H1 (cell line): Measurements from ENCODE around the gene KIAA1671. TPM values are rescaled to one million over a fixed set of nuclear protein-coding genes. Genes with fewer than 3 reads are reported as not detected.

Experiments used
- CTCF ChIA-PET: fragments of 300-600 bp; sonication (Branson Sonifier 250); formaldehyde crosslinking; loops from one replicate; lab custom pipeline; 2021; ENCODE audit not compliant: partially characterized antibody; lab: Charles Lee
- POLR2A ChIA-PET: fragments of 300-600 bp; sonication (Branson Sonifier 250); formaldehyde crosslinking; loops from one replicate; lab custom pipeline; 2021; ENCODE audit warnings: inconsistent platforms; ENCODE audit not compliant: partially characterized antibody; lab: Charles Lee
- DNase-seq, 2 experiments: peaks; one replicate each; pipeline versions ENCODE4 v3.0.0 to v3.0.0-alpha.2; 2010 to 2022; ENCODE audit warnings: low spot score in 2 of 2, low read depth in 1 of 2, mixed read lengths in 1 of 2
- FAIRE-seq: peaks from 2 replicates; lab custom pipeline; 2011; peaks lifted over from hg19 to GRCh38; lab: Jason Lieb, UNC
- H2AFZ ChIP-seq: 2 replicates; pipeline ENCODE4 v1.8.1; 2012; ENCODE audit warnings: low read length, inconsistent platforms
- H2AK5ac ChIP-seq: 2 replicates; pipeline ENCODE4 v1.6.1; 2013; ENCODE audit warnings: low read depth, low read length
- H2BK120ac ChIP-seq: replicated peaks from 2 replicates; pipeline ENCODE3; 2013; ENCODE audit warnings: low read depth, low read length, inconsistent platforms
- H2BK12ac ChIP-seq: 2 replicates; pipeline ENCODE4 v1.6.1; 2013; ENCODE audit warnings: low read depth, low read length
- H2BK15ac ChIP-seq: 2 replicates; pipeline ENCODE4 v1.6.1; 2013; ENCODE audit warnings: low read length
- H2BK20ac ChIP-seq: 2 replicates; pipeline ENCODE4 v1.6.1; 2013; ENCODE audit warnings: low read length
- H2BK5ac ChIP-seq: 2 replicates; pipeline ENCODE4 v1.6.1; 2013; ENCODE audit warnings: low read depth, low read length
- H3K14ac ChIP-seq: 2 replicates; pipeline ENCODE4 v1.6.1; 2013; ENCODE audit warnings: inconsistent platforms; ENCODE audit not compliant: insufficient read length
- H3K18ac ChIP-seq: 2 replicates; pipeline ENCODE4 v1.6.1; 2013; ENCODE audit warnings: low read length; ENCODE audit errors: extremely low read depth
- H3K23ac ChIP-seq: 2 replicates; pipeline ENCODE4 v1.6.1; 2013; ENCODE audit warnings: inconsistent platforms; ENCODE audit not compliant: insufficient read length
- H3K23me2 ChIP-seq: 2 replicates; pipeline ENCODE4 v1.6.1; 2013; ENCODE audit warnings: low read depth, low read length
- H3K27ac ChIP-seq: 2 replicates; pipeline ENCODE4 v1.6.1; 2011; ENCODE audit warnings: low read depth, low read length, inconsistent platforms
- H3K27me3 ChIP-seq, 4 experiments: replicated peaks in 1 of 4; 1 replicate in 1 of 4; 2 replicates in 3 of 4; pipeline versions ENCODE4 v1.6.1 to v1.8.1; 2011 to 2013; ENCODE audit warnings: low read length in 3 of 4, mild to moderate bottlenecking in 3 of 4, inconsistent platforms in 2 of 4, mixed read lengths in 2 of 4, moderate library complexity in 1 of 4; ENCODE audit not compliant: control insufficient read depth in 3 of 4, insufficient read depth in 3 of 4; ENCODE audit errors: extremely low read depth in 1 of 4
- H3K36me3 ChIP-seq, 4 experiments: 2 replicates each; pipeline versions ENCODE4 v1.6.1 to v1.8.1; 2011 to 2013; ENCODE audit warnings: mild to moderate bottlenecking in 4 of 4, low read length in 3 of 4, moderate library complexity in 2 of 4, control low read depth in 1 of 4, inconsistent platforms in 1 of 4; ENCODE audit not compliant: insufficient read depth in 4 of 4, control insufficient read depth in 2 of 4
- H3K4ac ChIP-seq: replicated peaks from 2 replicates; pipeline ENCODE3; 2013; ENCODE audit warnings: low read length, low read depth, mixed read lengths, inconsistent platforms; ENCODE audit not compliant: insufficient read length
- H3K4me1 ChIP-seq, 4 experiments: replicated peaks in 1 of 4; 1 replicate in 1 of 4; 2 replicates in 3 of 4; pipeline versions ENCODE4 v1.6.1 to v1.8.1; 2011 to 2013; ENCODE audit warnings: low read length in 3 of 4, inconsistent platforms in 2 of 4, mixed read lengths in 1 of 4; ENCODE audit not compliant: insufficient read depth in 4 of 4, control insufficient read depth in 3 of 4
- H3K4me2 ChIP-seq, 2 experiments: 2 replicates each; pipeline versions ENCODE4 v1.6.1 to v1.8.1; 2011 to 2013; ENCODE audit warnings: low read depth in 2 of 2, low read length in 2 of 2, control low read depth in 1 of 2, inconsistent platforms in 1 of 2, mild to moderate bottlenecking in 1 of 2; ENCODE audit not compliant: insufficient read depth in 1 of 2
- H3K4me3 ChIP-seq, 4 experiments: fragments of 200-600, 300-600 bp in 1 of 4; sonication (generic), shearing (Covaris generic), sonication (Bioruptor Twin) in 1 of 4; 2 replicates each; pipeline versions ENCODE4 v1.5.1 to v1.8.1; 2011 to 2016; ENCODE audit warnings: low read length in 4 of 4, low read depth in 3 of 4, control low read depth in 2 of 4, inconsistent platforms in 2 of 4, mild to moderate bottlenecking in 2 of 4, mixed read lengths in 1 of 4, moderate library complexity in 1 of 4; ENCODE audit not compliant: insufficient read depth in 2 of 4; ENCODE audit errors: extremely low read depth in 1 of 4
- H3K56ac ChIP-seq: replicated peaks from 2 replicates; pipeline ENCODE3; 2013; ENCODE audit warnings: low read depth, mild to moderate bottlenecking, mixed read lengths, low read length, inconsistent platforms; ENCODE audit not compliant: insufficient read length
- H3K79me1 ChIP-seq: 2 replicates; pipeline ENCODE4 v1.6.1; 2013; ENCODE audit warnings: low read depth, low read length, control low read depth
- H3K79me2 ChIP-seq, 2 experiments: 2 replicates each; pipeline versions ENCODE4 v1.6.1 to v1.8.1; 2012 to 2013; ENCODE audit warnings: low read length in 2 of 2, mild to moderate bottlenecking in 2 of 2, inconsistent platforms in 1 of 2; ENCODE audit not compliant: insufficient read depth in 2 of 2, control insufficient read depth in 1 of 2
- H3K9ac ChIP-seq, 4 experiments: replicated peaks in 1 of 4; 1 replicate in 1 of 4; 2 replicates in 3 of 4; pipeline versions ENCODE4 v1.6.1 to v1.8.1; 2011 to 2013; ENCODE audit warnings: low read depth in 3 of 4, low read length in 3 of 4, control low read depth in 2 of 4, mild to moderate bottlenecking in 2 of 4, moderate library complexity in 2 of 4, inconsistent platforms in 1 of 4; ENCODE audit errors: extremely low read depth in 1 of 4
- H3K9me3 ChIP-seq, 2 experiments: 2 replicates each; pipeline versions ENCODE4 v1.6.1 to v1.8.1; 2012 to 2013; ENCODE audit warnings: mild to moderate bottlenecking in 2 of 2, moderate library complexity in 2 of 2, control low read depth in 1 of 2, inconsistent platforms in 1 of 2, low read depth in 1 of 2, low read length in 1 of 2, mixed read lengths in 1 of 2; ENCODE audit not compliant: insufficient read depth in 2 of 2
- H4K20me1 ChIP-seq, 2 experiments: replicated peaks in 1 of 2; 2 replicates each; pipeline versions ENCODE3 to v1.8.1; 2011 to 2013; ENCODE audit warnings: inconsistent platforms in 2 of 2, low read length in 2 of 2, mild to moderate bottlenecking in 1 of 2; ENCODE audit not compliant: insufficient read depth in 2 of 2, control insufficient read depth in 1 of 2
- H4K5ac ChIP-seq: 2 replicates; pipeline ENCODE4 v1.6.1; 2013; ENCODE audit warnings: low read length, low read depth, mixed read lengths, inconsistent platforms; ENCODE audit not compliant: insufficient read length
- H4K8ac ChIP-seq: 2 replicates; pipeline ENCODE4 v1.8.0; 2013; ENCODE audit warnings: mild to moderate bottlenecking, moderate library complexity, low read length, inconsistent platforms; ENCODE audit not compliant: insufficient read depth; ENCODE audit errors: extremely low read depth
- H4K91ac ChIP-seq: replicated peaks from 2 replicates; pipeline ENCODE3; 2013; ENCODE audit warnings: low read length, mixed read lengths, inconsistent platforms; ENCODE audit not compliant: insufficient read length
- CBX5 ChIP-seq: fragments of 300-800, 300-1000 bp; sonication (generic); IDR thresholded peaks from 2 replicates; pipeline ENCODE4 v1.7.1; 2016; ENCODE audit warnings: antibody characterized with exemption, low read length, low read depth
- CHD1 ChIP-seq: IDR thresholded peaks from 2 replicates; pipeline ENCODE4 v1.6.1; 2012; ENCODE audit warnings: low read depth, low read length, improper control_type of control experiment
- CTBP2 ChIP-seq: IDR thresholded peaks from 2 replicates; pipeline ENCODE4 v1.7.0; 2011; ENCODE audit warnings: borderline replicate concordance, mild to moderate bottlenecking, moderate library complexity, mixed read lengths, low read length; ENCODE audit not compliant: insufficient read depth, insufficient read length
- E2F6 ChIP-seq: IDR thresholded peaks from 2 replicates; pipeline ENCODE4 v1.6.1; 2012; ENCODE audit warnings: inconsistent platforms
- EP300 ChIP-seq, 2 experiments: IDR thresholded peaks; 1 replicate in 1 of 2; 2 replicates in 1 of 2; pipeline ENCODE4 v1.6.1; 2011 to 2012; ENCODE audit warnings: low read depth in 2 of 2, low read length in 2 of 2, mild to moderate bottlenecking in 2 of 2, borderline replicate concordance in 1 of 2, inconsistent platforms in 1 of 2, moderate library complexity in 1 of 2
- KDM5A ChIP-seq: fragments of 200-600 bp; IDR thresholded peaks from 2 replicates; pipeline ENCODE4 v1.7.1; 2012; ENCODE audit warnings: mild to moderate bottlenecking, low read length, inconsistent platforms, mixed read lengths
- MAX ChIP-seq: IDR thresholded peaks from 2 replicates; pipeline ENCODE4 v1.6.1; 2012; ENCODE audit warnings: inconsistent platforms
- RBBP5 ChIP-seq: IDR thresholded peaks from 2 replicates; pipeline ENCODE4 v1.7.1; 2012; ENCODE audit warnings: low read depth, mild to moderate bottlenecking, inconsistent platforms, low read length, moderate library complexity, borderline replicate concordance
- SIRT6 ChIP-seq: IDR thresholded peaks from one replicate; pipeline ENCODE4 v1.7.1; 2012; ENCODE audit warnings: low read length, inconsistent platforms
- TCF12 ChIP-seq: IDR thresholded peaks from 2 replicates; pipeline ENCODE4 v1.6.1; 2011; ENCODE audit warnings: low read depth, mild to moderate bottlenecking, low read length
- WGBS, 2 experiments: shearing (Covaris generic) in 1 of 2; methylation state at CpG; one replicate each; pipeline versions ENCODE4 v1.1.6 to v1.1.7; 2013 to 2015; ENCODE audit warnings: low lambda C conversion rate in 2 of 2, mixed read lengths in 2 of 2, inconsistent platforms in 1 of 2, low coverage in 1 of 2, missing lambda C conversion rate in 1 of 2; ENCODE audit not compliant: insufficient replicate concordance in 2 of 2, insufficient coverage in 1 of 2, insufficient read length in 1 of 2; ENCODE audit errors: extremely low coverage in 1 of 2, missing lambda C conversion rate in 1 of 2; 5-methylcytosine and 5-hydroxymethylcytosine counted together
- polyA plus RNA-seq, 7 experiments: library from polyadenylated mRNA; depleted of rRNA in 3 of 7; stranded (reverse) in 5 of 7; unstranded in 2 of 7; fragments of >200 nt in 5 of 7; fragments of 200-250 nt in 2 of 7; gene quantifications; 1 replicate in 5 of 7; 2 replicates in 1 of 7; 4 replicates in 1 of 7; pipeline versions ENCODE4 v1.2.1 to v1.2.3, GENCODE V29; 2011 to 2013; ENCODE audit warnings: missing spikeins in 2 of 7, mixed read lengths in 2 of 7
- total RNA-seq: library from RNA; stranded (reverse); fragmentation: NEBNext Ultra II Directional; extraction: Animal tissue kit (Norgen Biotek cat#: 25700); gene quantifications from 2 replicates; pipeline ENCODE4 v1.2.1, GENCODE V29; 2021

The KIAA1671 gene
- total and polyA plus RNA-seq, 2 of the 8 experiments (the other 6 are each of a cell fraction or from before 2014, with no cell fraction given), result 6.4 to 23.9 TPM

GRCh38 chr22:25123677-25124076 lies 171.2 kb downstream of the KIAA1671 start:
- POLR2A ChIA-PET, result interaction anchor here (0.6 kb wide), 1 partner anchor 201 kb away, joined by 3 read pairs; no protein-coding TSS in a partner anchor
- no peak overlapping the region for H3K56ac ChIP-seq
- no peak overlapping the region for H2BK12ac ChIP-seq
- H3K4me3 ChIP-seq, result no peak overlapping the region
- H3K4me1 ChIP-seq, result peaks cover 0 to 8% (median 7%) of the 10 kb centered on the region in 4 experiments; a peak in 5 of 7 replicates
- H3K4ac ChIP-seq, result no peak overlapping the region
- CTCF ChIA-PET, result interaction anchor here (1.2 to 3.3 kb wide), 3 partner anchors 13 to 353 kb away, joined by 3 to 18 read pairs (median 8); no protein-coding TSS in a partner anchor
- H3K79me1 ChIP-seq, result no peaks in the 10 kb centered on the region; the same call in none of the 2 replicates
- no peaks in the 10 kb centered on the region; the same call in 1 of the 2 replicates for H3K23me2 ChIP-seq
- no peak for TF ChIP-seq CBX5
- no peak for TF ChIP-seq RBBP5
- no peak for TF ChIP-seq EP300 (IDR thresholded peaks at IDR 0.05; ENCODE audit: borderline replicate concordance in 1 of 2, low read depth in 2 of 2, low read length in 2 of 2)
- no peak for TF ChIP-seq TCF12
- no peak for TF ChIP-seq MAX
- no peak for TF ChIP-seq SIRT6
- no peak for TF ChIP-seq E2F6
- no peak for TF ChIP-seq CHD1
- TF ChIP-seq CTBP2, result no peak
- TF ChIP-seq KDM5A, result no peak
- H3K14ac ChIP-seq, result no peak overlapping the region
- no peak for DNase-seq
- no peak overlapping the region for H3K4me2 ChIP-seq
- H3K36me3 ChIP-seq, result peaks cover 0 to 3% (median 0%) of the 10 kb centered on the region in 4 experiments; a peak in 1 of 8 replicates
- H4K8ac ChIP-seq, result no peak overlapping the region
- H2BK5ac ChIP-seq, result no peak overlapping the region
- H4K5ac ChIP-seq, result no peak overlapping the region
- no peak overlapping the region for H2AK5ac ChIP-seq
- WGBS, 2 experiments, result 85% methylated on average over 3 of the region's 3 CpGs; no CpG with 5 or more reads in 1 of the 2 experiments
- no peaks in the 10 kb centered on the region; a peak in 1 of 4 replicates for H3K9me3 ChIP-seq
- H2BK120ac ChIP-seq, result no peak overlapping the region
- H2AFZ ChIP-seq, result no peak overlapping the region
- H2BK15ac ChIP-seq, result no peak overlapping the region
- H4K91ac ChIP-seq, result no peak overlapping the region
- H3K27me3 ChIP-seq, result no peaks in the 10 kb centered on the region; a peak in 1 of 7 replicates
- H3K18ac ChIP-seq, result no peak overlapping the region
- H2BK20ac ChIP-seq, result no peak overlapping the region
- no peaks in the 10 kb centered on the region for H3K79me2 ChIP-seq
- no peak for FAIRE-seq
- H3K27ac ChIP-seq, result no peak overlapping the region
- H3K23ac ChIP-seq, result no peak overlapping the region
- peaks cover 3 to 8% of the 10 kb centered on the region in 2 experiments for H4K20me1 ChIP-seq
- no peak overlapping the region for H3K9ac ChIP-seq
